Endothelial cell of umbilical vein (primary cell): ENCODE measurements around the gene LRRC30. TPM values are rescaled to one million over a fixed set of nuclear protein-coding genes. Genes with fewer than 3 reads are reported as not detected.

Source experiments
- BruUV-seq: library from RNA; stranded (reverse); fragments of 400-500 nt; replicated peaks from 2 replicates; lab custom pipeline; 2021; lab: Mats Ljungman, UMichigan
- CTCF ChIA-PET: fragments of 300-600, 350-600 bp; sonication (Branson Sonifier 250); formaldehyde crosslinking; loops from one replicate; lab custom pipeline; 2021; ENCODE audit warnings: antibody characterized with exemption, inconsistent platforms; lab: Charles Lee
- POLR2A ChIA-PET: fragments of 300-600, 350-600 bp; sonication (Branson Sonifier 250); formaldehyde crosslinking; loops from one replicate; lab custom pipeline; 2021; ENCODE audit warnings: antibody characterized with exemption, inconsistent platforms; lab: Charles Lee
- DNase-seq: peaks from one replicate; pipeline ENCODE4 v3.0.0-alpha.2; 2011; ENCODE audit warnings: low read depth, low spot score
- FAIRE-seq: peaks from 2 replicates; lab custom pipeline; 2011; peaks lifted over from hg19 to GRCh38; lab: Jason Lieb, UNC
- H2AFZ ChIP-seq: 2 replicates; pipeline ENCODE4 v1.6.0; 2012; ENCODE audit warnings: low read depth, low read length, control low read depth, inconsistent platforms
- H3K27ac ChIP-seq: 2 replicates; pipeline ENCODE4 v1.5.1; 2011; ENCODE audit warnings: low read depth, mild to moderate bottlenecking, control low read depth, low read length, moderate library complexity; ENCODE audit not compliant: insufficient read depth
- H3K27me3 ChIP-seq, 2 experiments: 2 replicates each; pipeline versions ENCODE4 v1.6.0 to v1.6.1; 2011; ENCODE audit warnings: low read length in 2 of 2, mixed read lengths in 1 of 2; ENCODE audit not compliant: control insufficient read depth in 2 of 2, insufficient read depth in 2 of 2
- H3K36me3 ChIP-seq, 2 experiments: 2 replicates in 1 of 2; 3 replicates in 1 of 2; pipeline ENCODE4 v1.5.1; 2011; ENCODE audit warnings: low read length in 2 of 2, mild to moderate bottlenecking in 1 of 2, moderate library complexity in 1 of 2; ENCODE audit not compliant: control insufficient read depth in 2 of 2, insufficient read depth in 2 of 2; ENCODE audit errors: extremely low read depth in 1 of 2
- H3K4me1 ChIP-seq: 3 replicates; pipeline ENCODE4 v1.5.1; 2011; ENCODE audit warnings: mild to moderate bottlenecking, low read length; ENCODE audit not compliant: control insufficient read depth, insufficient read depth; ENCODE audit errors: extremely low read depth
- H3K4me2 ChIP-seq: 2 replicates; pipeline ENCODE4 v1.6.1; 2011; ENCODE audit warnings: low read length, control low read depth, mixed read lengths; ENCODE audit not compliant: insufficient read depth
- H3K4me3 ChIP-seq, 3 experiments: fragments of 200-600 bp in 1 of 3; sonication (generic), shearing (Covaris generic) in 1 of 3; replicated peaks in 1 of 3; 2 replicates each; pipeline ENCODE4 v1.5.1; 2011 to 2016; ENCODE audit warnings: control low read depth in 3 of 3, low read length in 3 of 3, mild to moderate bottlenecking in 2 of 3, inconsistent platforms in 1 of 3, low read depth in 1 of 3, moderate library complexity in 1 of 3; ENCODE audit not compliant: insufficient read depth in 1 of 3
- H3K79me2 ChIP-seq: 2 replicates; pipeline ENCODE4 v1.6.0; 2012; ENCODE audit warnings: low read length, inconsistent platforms; ENCODE audit not compliant: control insufficient read depth, insufficient read depth
- H3K9ac ChIP-seq: replicated peaks from 2 replicates; pipeline ENCODE3; 2011; ENCODE audit warnings: low read length, control low read depth; ENCODE audit not compliant: insufficient read depth; ENCODE audit errors: extremely low read depth
- H3K9me1 ChIP-seq: replicated peaks from 3 replicates; pipeline ENCODE4 v1.6.0; 2011; ENCODE audit warnings: mild to moderate bottlenecking, low read length; ENCODE audit not compliant: control insufficient read depth, insufficient read depth; ENCODE audit errors: extremely low read depth
- H3K9me3 ChIP-seq: replicated peaks from 2 replicates; pipeline ENCODE4 v1.5.1; 2012; ENCODE audit warnings: low read length, inconsistent platforms; ENCODE audit not compliant: control insufficient read depth, insufficient read depth
- H4K20me1 ChIP-seq: replicated peaks from 2 replicates; pipeline ENCODE3; 2011; ENCODE audit warnings: mild to moderate bottlenecking, low read length; ENCODE audit not compliant: control insufficient read depth, insufficient read depth; ENCODE audit errors: extremely low read depth
- CTCF ChIP-seq, 2 donors: IDR thresholded peaks; 1 replicate in 1 of 2; 2 replicates in 1 of 2; pipeline ENCODE4 v1.5.1; 2011; ENCODE audit warnings: low read length in 2 of 2, mild to moderate bottlenecking in 2 of 2, moderate library complexity in 2 of 2, control low read depth in 1 of 2, inconsistent platforms in 1 of 2, low read depth in 1 of 2; ENCODE audit not compliant: insufficient read depth in 1 of 2; ENCODE audit errors: extremely low read depth in 1 of 2
- EZH2 ChIP-seq: IDR thresholded peaks from 2 replicates; pipeline ENCODE4 v1.6.1; 2012; ENCODE audit warnings: borderline replicate concordance, low read depth, mild to moderate bottlenecking, moderate library complexity, low read length, inconsistent platforms; ENCODE audit not compliant: severe bottlenecking
- FOS ChIP-seq: IDR thresholded peaks from 2 replicates; pipeline ENCODE4 v1.6.1; 2011; ENCODE audit warnings: mild to moderate bottlenecking, low read length, moderate library complexity, borderline replicate concordance; ENCODE audit not compliant: insufficient read depth
- GATA2 ChIP-seq: IDR thresholded peaks from 2 replicates; pipeline ENCODE4 v1.7.0; 2011; ENCODE audit warnings: low read depth, mild to moderate bottlenecking, moderate library complexity, mixed read lengths, low read length; ENCODE audit not compliant: insufficient read length, insufficient read depth
- JUN ChIP-seq: IDR thresholded peaks from 2 replicates; pipeline ENCODE4 v1.6.1; 2011; ENCODE audit warnings: borderline replicate concordance, low read depth; ENCODE audit not compliant: insufficient read length, insufficient read depth
- MAX ChIP-seq: IDR thresholded peaks from 2 replicates; pipeline ENCODE4 v1.6.1; 2011; ENCODE audit not compliant: insufficient read depth, insufficient read length
- MYC ChIP-seq: IDR thresholded peaks from one replicate; pipeline ENCODE4 v1.6.1; 2011; ENCODE audit warnings: mild to moderate bottlenecking, low read depth, low read length
- POLR2A ChIP-seq: IDR thresholded peaks from 2 replicates; pipeline ENCODE4 v1.6.1; 2012; ENCODE audit warnings: low read depth, mild to moderate bottlenecking, control low read depth, low read length
- POLR2AphosphoS5 ChIP-seq: IDR thresholded peaks from 2 replicates; pipeline ENCODE4 v1.6.1; 2012; ENCODE audit warnings: low read depth, mild to moderate bottlenecking, control low read depth, low read length, moderate library complexity; ENCODE audit not compliant: insufficient read depth
- dilution Hi-C: fragments of 300-500 bp; cut with MboI; formaldehyde crosslinking; loops from one replicate; pipeline ENCODE4 v1.15.0; 2019; ENCODE audit warnings: low sequenced_read_pairs; ENCODE audit not compliant: extremely low pct_ligation_motif_present
- intact Hi-C: fragments of 100-400 bp; cut with micrococcal nuclease; formaldehyde crosslinking; loops from one replicate; pipeline ENCODE4 v1.10.0; 2022
- polyA plus RNA-seq, 4 experiments: library from polyadenylated mRNA; depleted of rRNA in 3 of 4; stranded (reverse) in 3 of 4; unstranded in 1 of 4; fragments of >200 nt; gene quantifications; 2 replicates each; pipeline versions ENCODE4 v1.2.1 to v1.2.3, GENCODE V29; 2011 to 2012; ENCODE audit warnings: missing spikeins in 1 of 4
- total RNA-seq: library from RNA; stranded (reverse); gene quantifications from 2 replicates; pipeline ENCODE4 v1.2.3, GENCODE V29; 2021

Gene LRRC30
- total and polyA plus RNA-seq, 2 donors (not counting 3 experiments of a cell fraction or from before 2014, with no cell fraction given) = not detected

- no peaks in the 10 kb centered on the region for H3K36me3 ChIP-seq
- dilution Hi-C loops (no loop called here), intact Hi-C loops (no loop called here)
- TF ChIP-seq JUN (no peak), POLR2A (no peak), GATA2 (no peak), CTCF (IDR thresholded peaks at IDR 0.05; ENCODE audit: extremely low read depth in 1 of 2, insufficient read depth in 1 of 2, low read depth in 1 of 2, low read length in 2 of 2) (no peak), MYC (no peak), MAX (no peak), POLR2AphosphoS5 (no peak), EZH2 (no peak), FOS (no peak)
- ChIA-PET POLR2A (no interaction called here), CTCF (interaction anchor here (1.2 kb wide), 1 partner anchor 9 kb away, joined by 5 read pairs; no protein-coding TSS in a partner anchor)
- H4K20me1 ChIP-seq = no peaks in the 10 kb centered on the region
- BruUV-seq = no TSS peak
- no peak overlapping the region for H2AFZ ChIP-seq
- H3K9me3 ChIP-seq = no peaks in the 10 kb centered on the region
- H3K79me2 ChIP-seq = no peaks in the 10 kb centered on the region
- no peak for DNase-seq
- no peak for FAIRE-seq
- no peak overlapping the region for H3K4me2 ChIP-seq
- no peak overlapping the region for H3K9ac ChIP-seq
- H3K27ac ChIP-seq = no peak overlapping the region
- H3K27me3 ChIP-seq = no peaks in the 10 kb centered on the region
- H3K4me3 ChIP-seq = no peak overlapping the region
- H3K4me1 ChIP-seq = no peaks in the 10 kb centered on the region
- no peaks in the 10 kb centered on the region for H3K9me1 ChIP-seq
These were observed 45.2 kb upstream of the LRRC30 start for GRCh38 chr18:7185701-7186100.
